DMS153 treated with DMSO at 0.1 percent for 48 hours (cell line): Measurements from ENCODE around the gene SNTB2.
A peak's percentile ranks its signal among the peaks of the same experiment; 100 is the strongest.

Source experiments
- DNase-seq: peaks from one replicate; lab custom pipeline; 2025; ENCODE audit not compliant: unreplicated experiment; lab: John Stamatoyannopoulos, UW

The SNTB2 gene

GRCh38 chr16:69179328-69180010 is 7.5 kb upstream of the SNTB2 start:
- no peak for DNase-seq

GRCh38 chr16:69180011-69180338 is 7.0 kb upstream of the SNTB2 start:
- DNase-seq, result no peak

- no peak for DNase-seq
These were observed 4.1 kb upstream of the SNTB2 start for GRCh38 chr16:69182730-69183416.

GRCh38 chr16:69187446-69188235 is 677 bp downstream of the SNTB2 start:
- peak; percentile 15 for DNase-seq

- no peak for DNase-seq
These were observed 1.2 kb downstream of the SNTB2 start for GRCh38 chr16:69188236-69188549.

- DNase-seq, result no peak
These were observed 1.8 kb downstream of the SNTB2 start for GRCh38 chr16:69188716-69189115.

GRCh38 chr16:69190046-69190588 is 3.2 kb downstream of the SNTB2 start:
- DNase-seq, result no peak

- no peak for DNase-seq
These were observed 3.6 kb downstream of the SNTB2 start for GRCh38 chr16:69190598-69190997.

- no peak for DNase-seq
These were observed 4.2 kb downstream of the SNTB2 start for GRCh38 chr16:69191136-69191535.

- no peak for DNase-seq
These were observed 6.9 kb downstream of the SNTB2 start for GRCh38 chr16:69193855-69194254.

GRCh38 chr16:69194488-69194887 is 7.5 kb downstream of the SNTB2 start:
- DNase-seq, result no peak

- DNase-seq, result peak; percentile 62
These were observed 8.5 kb downstream of the SNTB2 start for GRCh38 chr16:69195369-69196029.

- no peak for DNase-seq
These were observed 10.6 kb downstream of the SNTB2 start for GRCh38 chr16:69197573-69197972.

GRCh38 chr16:69199382-69199781 is 12.4 kb downstream of the SNTB2 start:
- DNase-seq, result no peak

- DNase-seq, result no peak
These were observed 14.3 kb downstream of the SNTB2 start for GRCh38 chr16:69201291-69201690.

- no peak for DNase-seq
These were observed 14.8 kb downstream of the SNTB2 start for GRCh38 chr16:69201787-69202186.

- DNase-seq, result no peak
These were observed 17.2 kb downstream of the SNTB2 start for GRCh38 chr16:69204172-69204571.

GRCh38 chr16:69209735-69210134 is 22.8 kb downstream of the SNTB2 start:
- DNase-seq, result no peak

- no peak for DNase-seq
These were observed 30.5 kb downstream of the SNTB2 start for GRCh38 chr16:69217433-69217832.

- no peak for DNase-seq
These were observed 32.3 kb downstream of the SNTB2 start for GRCh38 chr16:69219279-69219678.

- no peak for DNase-seq
These were observed 36.9 kb downstream of the SNTB2 start for GRCh38 chr16:69223882-69224281.
